ENCODE data around the gene CNOT1. TPM values are rescaled to one million over a fixed set of nuclear protein-coding genes. Genes with fewer than 3 reads are reported as not detected.

CNOT1 gene
- total and polyA plus RNA-seq, 2 of the 4 experiments (the other 2 are of a cell fraction), result 85.5 to 357 TPM

GRCh38 chr16:58614860-58615259 lies 14.8 kb downstream of the CNOT1 start:
- H3K4me3 ChIP-seq (ENCODE audit: insufficient read depth, low read depth, low read length), result no peak overlapping the region
- H4K5ac ChIP-seq (ENCODE audit: low read depth, low read length), result no peak overlapping the region
- no peak overlapping the region for H3K9ac ChIP-seq (ENCODE audit: low read depth, low read length)
- DNase-seq (no peak), ATAC-seq (ENCODE audit: low read depth) (no peak)
- H3K18ac ChIP-seq (ENCODE audit: low read depth, low read length), result no peak overlapping the region
- no peak overlapping the region for H2BK15ac ChIP-seq (ENCODE audit: low read depth, low read length)
- H3K27ac ChIP-seq (ENCODE audit: insufficient read depth, low read length), result no peak overlapping the region
- H3K14ac ChIP-seq (replicated peaks; ENCODE audit: low read depth, low read length), result no peak overlapping the region
- no peak overlapping the region for H4K91ac ChIP-seq (ENCODE audit: insufficient read depth, low read depth, low read length)
- ChIA-PET CTCF (no interaction called here), POLR2A (ENCODE audit: unreplicated experiment) (no interaction called here)
- no peak overlapping the region for H2BK20ac ChIP-seq (ENCODE audit: low read depth, low read length)
- H3K27me3 ChIP-seq (ENCODE audit: control insufficient read depth, insufficient read depth, low read length), result no peaks in the 10 kb centered on the region
- dilution Hi-C loops (cut with HindIII; ENCODE audit: low sequenced_read_pairs, unreplicated experiment), result no loop called here
- no CpG with 5 or more reads among the region's 6 CpGs for WGBS, 2 experiments (ENCODE audit: extremely low coverage in 2 of 2, insufficient read length in 1 of 2)
- no peak overlapping the region for H2AFZ ChIP-seq (replicated peaks; ENCODE audit: low read length, poor library complexity)
- H2AK5ac ChIP-seq (ENCODE audit: low read depth, low read length), result no peak overlapping the region
- no peak overlapping the region for H2BK5ac ChIP-seq (ENCODE audit: low read depth, low read length, poor library complexity, severe bottlenecking)
- TF ChIP-seq, protein P1, sequence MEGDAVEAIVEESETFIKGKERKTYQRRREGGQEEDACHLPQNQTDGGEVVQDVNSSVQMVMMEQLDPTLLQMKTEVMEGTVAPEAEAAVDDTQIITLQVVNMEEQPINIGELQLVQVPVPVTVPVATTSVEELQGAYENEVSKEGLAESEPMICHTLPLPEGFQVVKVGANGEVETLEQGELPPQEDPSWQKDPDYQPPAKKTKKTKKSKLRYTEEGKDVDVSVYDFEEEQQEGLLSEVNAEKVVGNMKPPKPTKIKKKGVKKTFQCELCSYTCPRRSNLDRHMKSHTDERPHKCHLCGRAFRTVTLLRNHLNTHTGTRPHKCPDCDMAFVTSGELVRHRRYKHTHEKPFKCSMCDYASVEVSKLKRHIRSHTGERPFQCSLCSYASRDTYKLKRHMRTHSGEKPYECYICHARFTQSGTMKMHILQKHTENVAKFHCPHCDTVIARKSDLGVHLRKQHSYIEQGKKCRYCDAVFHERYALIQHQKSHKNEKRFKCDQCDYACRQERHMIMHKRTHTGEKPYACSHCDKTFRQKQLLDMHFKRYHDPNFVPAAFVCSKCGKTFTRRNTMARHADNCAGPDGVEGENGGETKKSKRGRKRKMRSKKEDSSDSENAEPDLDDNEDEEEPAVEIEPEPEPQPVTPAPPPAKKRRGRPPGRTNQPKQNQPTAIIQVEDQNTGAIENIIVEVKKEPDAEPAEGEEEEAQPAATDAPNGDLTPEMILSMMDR (conservative IDR thresholded peaks at IDR 0.05; ENCODE audit: low read depth, low read length), result no peak
- H2AK9ac ChIP-seq (replicated peaks; ENCODE audit: low read depth, low read length, poor library complexity), result no peak overlapping the region
- H3K23ac ChIP-seq (ENCODE audit: low read depth, low read length), result no peak overlapping the region
- H2BK120ac ChIP-seq (ENCODE audit: low read depth, low read length), result no peak overlapping the region
- H3K4ac ChIP-seq (ENCODE audit: low read depth, low read length), result no peak overlapping the region
- H4K8ac ChIP-seq (ENCODE audit: low read depth in 2 of 2, low read length in 2 of 2), result no peak overlapping the region
- H3K36me3 ChIP-seq (ENCODE audit: control insufficient read depth, insufficient read depth, low read length), result peaks cover 28% of the 10 kb centered on the region
- no peak overlapping the region for H3K56ac ChIP-seq (ENCODE audit: extremely low read depth, insufficient read depth, low read length)
- peaks cover 14 to 57% of the 10 kb centered on the region in 2 experiments for H3K79me1 ChIP-seq (ENCODE audit: low read depth in 1 of 2, low read length in 2 of 2)
- no peak overlapping the region for H3K4me2 ChIP-seq (ENCODE audit: low read depth, low read length)
- H3K9me1 ChIP-seq (ENCODE audit: insufficient read depth, low read length), result peaks cover 12% of the 10 kb centered on the region; the same call in 1 of the 2 replicates
- H4K20me1 ChIP-seq (ENCODE audit: insufficient read depth, low read length), result peaks cover 61% of the 10 kb centered on the region
- H3K9me3 ChIP-seq (ENCODE audit: control insufficient read depth, insufficient read depth, low read length), result no peaks in the 10 kb centered on the region
- in situ Hi-C loops (cut with MboI; ENCODE audit: low sequenced_read_pairs), result no loop called here
- no TSS peak for BruUV-seq (replicated peaks)
- peaks cover 3% of the 10 kb centered on the region for H3K4me1 ChIP-seq (ENCODE audit: control insufficient read depth, insufficient read depth, low read length)
- intact Hi-C loops (cut with micrococcal nuclease), result no loop called here

Data from IMR-90 (cell line).